Heart left ventricle (tissue), 16 donors: ENCODE data around the gene MS4A1. TPM values are rescaled to one million over a fixed set of nuclear protein-coding genes. Genes with fewer than 3 reads are reported as not detected.

Source experiments
- ATAC-seq, 4 donors: fragments of 200-7000 bp; cut with Tn5 transposase; one replicate each; pipeline ENCODE4 v1.9.1; 2020 to 2022; ENCODE audit warnings: moderate library complexity in 4 of 4, mild to moderate bottlenecking in 3 of 4, moderate number of reproducible peaks in 1 of 4
- DNase-seq, 5 donors: peaks; one replicate each; pipeline ENCODE4 v3.0.0-alpha.2; 2020
- H3K27ac ChIP-seq, 12 donors: fragments of 200-600 bp; sonication (generic) in 4 of 12; one replicate each; pipeline versions ENCODE4 v1.5.0 to v1.8.0; 2016 to 2022; ENCODE audit warnings: mild to moderate bottlenecking in 2 of 12
- H3K27me3 ChIP-seq, 9 donors: fragments of 200-600 bp; sonication (generic) in 2 of 9; one replicate each; pipeline versions ENCODE4 v1.5.1 to v1.8.0; 2016 to 2022; ENCODE audit warnings: mild to moderate bottlenecking in 3 of 9
- H3K36me3 ChIP-seq, 9 donors: fragments of 200-600 bp; sonication (generic) in 2 of 9; one replicate each; pipeline versions ENCODE4 v1.5.0 to v1.8.0; 2018 to 2022; ENCODE audit warnings: mild to moderate bottlenecking in 2 of 9
- H3K4me1 ChIP-seq, 12 donors: fragments of 200-600 bp; sonication (generic) in 4 of 12; one replicate each; pipeline versions ENCODE4 v1.5.0 to v1.8.0; 2016 to 2022; ENCODE audit warnings: mild to moderate bottlenecking in 3 of 12
- H3K4me3 ChIP-seq, 12 donors: fragments of 200-600 bp; sonication (generic) in 4 of 12; one replicate each; pipeline versions ENCODE4 v1.5.0 to v1.8.0; 2017 to 2022; ENCODE audit warnings: mild to moderate bottlenecking in 9 of 12, moderate library complexity in 4 of 12
- H3K9me3 ChIP-seq, 12 donors: fragments of 200-600 bp; sonication (generic) in 4 of 12; one replicate each; pipeline versions ENCODE4 v1.5.0 to v1.8.0; 2016 to 2022; ENCODE audit warnings: mild to moderate bottlenecking in 1 of 12
- POLR2A ChIP-seq, 2 donors: fragments of 450-650 bp; IDR thresholded peaks; one replicate each; pipeline ENCODE4 v1.6.1; 2017; ENCODE audit warnings: antibody characterized with exemption in 2 of 2, mild to moderate bottlenecking in 2 of 2, moderate library complexity in 2 of 2
- WGBS, 4 donors: extraction: QIAGEN DNeasy Blood & Tissue Kit in 2 of 4; methylation state at CpG; one replicate each; pipeline versions ENCODE4 v1.1.5 to v1.1.7; 2013 to 2018; 5-methylcytosine and 5-hydroxymethylcytosine counted together
- intact Hi-C, 10 donors: fragments of 100-400 bp; cut with DNase I; formaldehyde crosslinking; loops; one replicate each; pipeline versions ENCODE4 v1.11.1 to v1.14.2; 2022
- long read RNA-seq, 3 donors: library from polyadenylated mRNA; unstranded; transcript quantifications; one replicate each; pipeline ENCODE4 v2.0.0, GENCODE V29; 2020 to 2021
- polyA plus RNA-seq, 2 donors: library from polyadenylated mRNA; stranded (reverse); fragments of 200-250 nt; gene quantifications; one replicate each; pipeline ENCODE4 v1.2.3, GENCODE V29; 2013
- total RNA-seq, 9 donors: library from RNA; depleted of rRNA in 2 of 9; stranded (reverse); fragments of >200 nt in 2 of 9; fragmentation: NEBNext Ultra II Directional in 3 of 9; extraction: Animal tissue kit (Norgen Biotek cat#: 25700) in 3 of 9; gene quantifications; one replicate each; pipeline versions ENCODE4 v1.1.0 to v1.2.4, GENCODE V29; 2016 to 2023
- TF ChIP-seq, protein P1 (sequence below), 12 donors: fragments of 200-600 bp; sonication (generic) in 4 of 12; IDR thresholded peaks; one replicate each; pipeline versions ENCODE4 v1.5.0 to v1.8.0; 2018 to 2022; ENCODE audit warnings: antibody characterized with exemption in 12 of 12, mild to moderate bottlenecking in 5 of 12
- donor health status: ischemic (EF 13 %, LVEDD 7.1; RV severe dilation, severe dysfunction).
- donor health status: healthy with polysubstance abuse.
- donor health status: DM: no; HTN: yes; CAD: no.
- donor health status: DM: no; HTN: no; CAD: no.
- donor health status: ischemic (EF 25% LVEDD 6.9; RV normal size, moderate dysfunction).
- donor health status: ischemic (EF 25% LVEDD 5.7; RV mildly dilated, moderate dysfunction).
- donor health status: healthy.
- donor health status: DM: yes; HTN: yes; CAD: no.
- donor health status: ischemic (EF 35%, LVEDD 5.7; RV mildly dilated, moderate dysfunction).
- donor health status: nonischemic (EF 11% LVEDD 7.7; RV severe dilation, severe dysfunction).
- donor health status: DM: yes; HTN: yes; CAD: no.
- donor health status: PGD.
- donor health status: ischemic (EF 29% LVEDD 5.4; RV normal size, mild dysfunction).
- donor health status: nonischemic (EF 23%, LVEDD 6.1; RV moderate dilation, normal function).

Gene MS4A1
- total RNA-seq (under 1 TPM in 2 of 9 donors, not detected in 7; 0.45 to 0.86 TPM), polyA plus RNA-seq (under 1 TPM in 1 of 2 donors, not detected in 1; 0.08 TPM)
- long read RNA-seq, donor 1: 0 reads
- long read RNA-seq, donor 2: 0 reads
- long read RNA-seq, donor 3: 0 reads

DNA sequence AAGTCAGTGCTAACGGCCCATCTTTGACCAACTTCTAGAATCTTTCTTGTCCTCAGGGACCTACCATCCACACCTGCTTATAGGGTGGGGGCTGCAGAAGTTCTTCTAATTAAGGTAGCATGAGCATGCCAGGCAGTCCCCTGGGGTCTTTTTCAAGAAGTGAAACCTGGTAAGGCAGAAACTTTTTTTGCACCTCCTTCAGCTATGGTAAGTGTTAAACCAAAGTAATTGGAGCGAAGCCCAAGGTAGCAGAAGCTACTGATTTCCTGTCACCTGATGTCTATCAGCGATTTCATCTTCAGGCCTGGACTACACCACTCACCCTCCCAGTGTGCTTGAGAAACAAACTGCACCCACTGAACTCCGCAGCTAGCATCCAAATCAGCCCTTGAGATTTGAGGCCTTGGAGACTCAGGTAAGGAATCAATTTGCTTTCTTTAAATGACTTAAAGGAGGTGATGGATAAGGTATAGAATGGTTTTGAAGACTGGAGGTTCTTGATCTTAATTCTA, at the start of gene MS4A1:
Gene MS4A1 (plus strand): TSS at position 317 of the 512 bp plus-strand sequence. CDS start 6,528 bp downstream, outside the sequence.
- DNase-seq: no peak
- TF ChIP-seq POLR2A (IDR thresholded peaks at IDR 0.05): no peak
- TF ChIP-seq, protein P1, sequence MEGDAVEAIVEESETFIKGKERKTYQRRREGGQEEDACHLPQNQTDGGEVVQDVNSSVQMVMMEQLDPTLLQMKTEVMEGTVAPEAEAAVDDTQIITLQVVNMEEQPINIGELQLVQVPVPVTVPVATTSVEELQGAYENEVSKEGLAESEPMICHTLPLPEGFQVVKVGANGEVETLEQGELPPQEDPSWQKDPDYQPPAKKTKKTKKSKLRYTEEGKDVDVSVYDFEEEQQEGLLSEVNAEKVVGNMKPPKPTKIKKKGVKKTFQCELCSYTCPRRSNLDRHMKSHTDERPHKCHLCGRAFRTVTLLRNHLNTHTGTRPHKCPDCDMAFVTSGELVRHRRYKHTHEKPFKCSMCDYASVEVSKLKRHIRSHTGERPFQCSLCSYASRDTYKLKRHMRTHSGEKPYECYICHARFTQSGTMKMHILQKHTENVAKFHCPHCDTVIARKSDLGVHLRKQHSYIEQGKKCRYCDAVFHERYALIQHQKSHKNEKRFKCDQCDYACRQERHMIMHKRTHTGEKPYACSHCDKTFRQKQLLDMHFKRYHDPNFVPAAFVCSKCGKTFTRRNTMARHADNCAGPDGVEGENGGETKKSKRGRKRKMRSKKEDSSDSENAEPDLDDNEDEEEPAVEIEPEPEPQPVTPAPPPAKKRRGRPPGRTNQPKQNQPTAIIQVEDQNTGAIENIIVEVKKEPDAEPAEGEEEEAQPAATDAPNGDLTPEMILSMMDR (IDR thresholded peaks at IDR 0.05): no peak
- ATAC-seq: no peak
- Histone ChIP-seq H3K4me1 (no peaks in the 10 kb centered on the region), H3K27me3 (no peaks in the 10 kb centered on the region), H3K9me3 (no peaks in the 10 kb centered on the region), H3K36me3 (no peaks in the 10 kb centered on the region), H3K27ac (no peak within 1 kb of the TSS), H3K4me3 (no peak within 1 kb of the TSS)
- intact Hi-C loops: no loop called here
- 54 to 68% (median 61%) methylated on average over 4 of the region's 4 CpGs for WGBS, 4 donors

DNA sequence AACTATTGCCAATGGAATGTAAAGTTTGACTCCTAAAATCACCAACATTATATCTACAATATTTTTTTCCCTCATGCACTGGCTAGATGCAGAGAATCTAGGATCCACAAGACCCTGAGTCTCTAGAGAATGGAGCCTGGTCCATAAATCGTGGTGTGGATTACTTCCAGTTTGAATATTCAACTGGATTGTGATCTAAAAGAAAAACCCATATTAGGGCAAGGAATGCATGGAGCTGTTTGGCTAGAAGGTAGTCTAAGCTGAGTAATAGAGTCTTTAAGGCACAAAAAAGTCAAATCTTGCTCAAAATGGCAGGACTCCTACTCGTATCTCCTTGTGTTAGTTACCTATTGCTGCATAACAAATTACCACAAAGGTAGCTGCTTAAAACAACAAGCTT, 35.6 kb upstream of the MS4A1 start:
- intact Hi-C loops: no loop called here
- ATAC-seq (no peak), DNase-seq (no peak)
- TF ChIP-seq, protein P1 (IDR thresholded peaks at IDR 0.05): no peak
- no peak for TF ChIP-seq POLR2A (IDR thresholded peaks at IDR 0.05)
- Histone ChIP-seq H3K4me3 (no peak overlapping the region), H3K4me1 (no peaks in the 10 kb centered on the region), H3K36me3 (no peaks in the 10 kb centered on the region), H3K27me3 (peaks cover 0 to 8% (median 0%) of the 10 kb centered on the region in 9 donors), H3K27ac (no peak overlapping the region), H3K9me3 (peaks cover 0 to 12% (median 4%) of the 10 kb centered on the region in 12 donors)
- 10 to 19% (median 11%) methylated on average over 2 of the region's 2 CpGs for WGBS, 4 donors

DNA sequence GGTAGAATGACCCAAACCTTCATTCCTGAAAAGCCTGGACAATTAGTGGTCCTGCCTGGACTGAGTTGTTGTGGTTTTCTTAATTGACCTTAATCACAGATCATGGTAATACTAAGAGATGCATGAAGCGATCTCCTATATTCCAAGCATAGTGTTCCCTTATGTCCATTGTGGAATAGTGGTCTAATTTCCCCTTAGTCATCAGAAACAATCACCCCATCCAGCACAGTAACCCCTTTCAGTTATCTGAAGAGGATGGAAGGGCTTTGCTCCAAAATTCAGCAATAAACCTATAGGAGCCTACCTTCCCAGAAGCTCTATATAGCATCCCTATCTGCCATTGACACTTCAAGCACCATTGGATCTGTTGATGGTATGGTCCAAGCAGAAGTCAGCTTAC, 33.0 kb upstream of the MS4A1 start:
- WGBS, 4 donors: 43 to 73% (median 66%) methylated on average over 1 of the region's 1 CpG
- Histone ChIP-seq H3K9me3 (peaks cover 0 to 12% (median 4%) of the 10 kb centered on the region in 12 donors), H3K36me3 (no peaks in the 10 kb centered on the region), H3K4me3 (no peak overlapping the region), H3K27me3 (no peaks in the 10 kb centered on the region), H3K4me1 (no peaks in the 10 kb centered on the region), H3K27ac (no peak overlapping the region)
- DNase-seq (no peak), ATAC-seq (no peak)
- no peak for TF ChIP-seq POLR2A (IDR thresholded peaks at IDR 0.05)
- intact Hi-C loops: no loop called here

DNA sequence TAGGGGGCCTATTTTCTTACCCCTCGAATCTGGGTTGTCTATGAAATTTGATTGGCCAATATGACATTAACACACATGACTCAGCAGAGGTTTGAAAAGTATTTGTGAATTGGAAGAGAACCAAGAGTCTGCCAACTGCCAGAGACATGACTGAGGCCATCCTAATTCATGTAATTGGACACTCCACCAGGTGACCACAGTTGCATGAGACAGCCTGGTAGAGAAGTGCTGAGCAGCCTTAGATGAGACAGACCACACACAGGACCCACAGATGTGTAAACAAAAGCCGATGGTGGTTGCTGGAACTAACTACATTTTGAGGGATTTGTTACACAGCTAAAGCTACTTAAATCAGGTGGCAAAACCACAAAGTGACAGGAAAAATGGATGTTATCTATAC, 27.1 kb upstream of the MS4A1 start:
- no peaks in the 10 kb centered on the region for H3K4me1 ChIP-seq
- intact Hi-C loops: no loop called here
- TF ChIP-seq, protein P1 (IDR thresholded peaks at IDR 0.05): no peak
- no peak for TF ChIP-seq POLR2A (IDR thresholded peaks at IDR 0.05)
- ATAC-seq (no peak), DNase-seq (no peak)
- no peak overlapping the region for H3K27ac ChIP-seq
- H3K4me3 ChIP-seq: no peak overlapping the region
- 61 to 75% (median 65%) methylated on average over 2 of the region's 2 CpGs for WGBS, 4 donors
- no peaks in the 10 kb centered on the region for H3K9me3 ChIP-seq
- H3K27me3 ChIP-seq: no peaks in the 10 kb centered on the region
- H3K36me3 ChIP-seq: no peaks in the 10 kb centered on the region

DNA sequence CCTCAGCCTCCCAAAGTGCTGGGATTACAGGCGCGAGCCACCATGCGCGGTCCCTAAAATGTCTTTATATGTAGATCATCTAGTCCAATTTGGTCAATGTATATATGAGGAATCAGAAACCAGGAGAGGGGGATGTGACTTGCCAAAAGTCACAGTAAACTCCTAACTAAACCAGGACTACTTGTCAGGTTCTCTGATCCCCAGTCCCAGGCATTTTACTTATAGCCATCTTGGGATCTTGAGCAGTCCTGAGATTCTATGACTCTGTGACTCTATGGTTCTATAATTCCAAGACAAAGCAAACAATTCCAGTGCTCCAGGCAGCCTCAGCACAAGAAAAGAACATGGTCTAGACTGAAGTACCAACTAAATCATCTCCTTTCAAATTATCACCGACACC, 26.4 kb upstream of the MS4A1 start, which contains the start of gene MS4A5:
Gene MS4A5 (plus strand): TSS at position 301 of the 400 bp plus-strand sequence. CDS start 103 bp downstream, outside the sequence.
- Histone ChIP-seq H3K9me3 (no peaks in the 10 kb centered on the region), H3K27ac (no peak within 1 kb of the TSS), H3K36me3 (no peaks in the 10 kb centered on the region), H3K4me3 (no peak within 1 kb of the TSS), H3K4me1 (no peaks in the 10 kb centered on the region), H3K27me3 (no peaks in the 10 kb centered on the region)
- WGBS, 4 donors: 92 to 96% (median 95%) methylated on average over 5 of the region's 5 CpGs
- intact Hi-C loops: no loop called here
- DNase-seq (no peak), ATAC-seq (no peak)
- TF ChIP-seq, protein P1 (IDR thresholded peaks at IDR 0.05): no peak
- TF ChIP-seq POLR2A (IDR thresholded peaks at IDR 0.05): no peak
